ENCODE data around the gene CDCA4.

The CDCA4 gene

DNA sequence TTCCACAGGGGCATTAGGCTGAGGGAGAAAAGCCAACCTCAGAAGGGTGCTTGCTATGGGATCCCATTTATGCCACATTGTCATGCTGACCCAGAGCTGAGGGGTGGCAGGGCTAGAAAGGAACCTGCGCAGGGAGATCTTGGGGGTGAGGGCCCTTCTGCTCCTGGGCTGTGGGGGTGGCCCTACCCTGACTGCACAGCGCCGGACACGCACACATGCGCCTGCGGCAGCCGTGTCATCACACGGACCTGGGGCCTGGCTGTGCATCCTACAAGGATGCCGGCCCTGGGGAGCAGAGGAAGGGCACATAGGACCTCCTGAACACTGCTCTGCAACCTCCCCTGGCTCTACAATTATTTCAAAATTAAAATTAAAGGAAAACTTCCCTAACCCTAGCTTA, 6.9 kb downstream of the CDCA4 start:
- no peak overlapping the region for H3K4me3 ChIP-seq (ENCODE audit: low read depth, low read length)
- no peak for DNase-seq (ENCODE audit: low read depth)
- TF ChIP-seq, protein P1, sequence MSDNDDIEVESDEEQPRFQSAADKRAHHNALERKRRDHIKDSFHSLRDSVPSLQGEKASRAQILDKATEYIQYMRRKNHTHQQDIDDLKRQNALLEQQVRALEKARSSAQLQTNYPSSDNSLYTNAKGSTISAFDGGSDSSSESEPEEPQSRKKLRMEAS (IDR thresholded peaks at IDR 0.05; ENCODE audit: low read depth, low read length): no peak
- no peak for TF ChIP-seq MYC (IDR thresholded peaks at IDR 0.05; ENCODE audit: low read depth, low read length)

DNA sequence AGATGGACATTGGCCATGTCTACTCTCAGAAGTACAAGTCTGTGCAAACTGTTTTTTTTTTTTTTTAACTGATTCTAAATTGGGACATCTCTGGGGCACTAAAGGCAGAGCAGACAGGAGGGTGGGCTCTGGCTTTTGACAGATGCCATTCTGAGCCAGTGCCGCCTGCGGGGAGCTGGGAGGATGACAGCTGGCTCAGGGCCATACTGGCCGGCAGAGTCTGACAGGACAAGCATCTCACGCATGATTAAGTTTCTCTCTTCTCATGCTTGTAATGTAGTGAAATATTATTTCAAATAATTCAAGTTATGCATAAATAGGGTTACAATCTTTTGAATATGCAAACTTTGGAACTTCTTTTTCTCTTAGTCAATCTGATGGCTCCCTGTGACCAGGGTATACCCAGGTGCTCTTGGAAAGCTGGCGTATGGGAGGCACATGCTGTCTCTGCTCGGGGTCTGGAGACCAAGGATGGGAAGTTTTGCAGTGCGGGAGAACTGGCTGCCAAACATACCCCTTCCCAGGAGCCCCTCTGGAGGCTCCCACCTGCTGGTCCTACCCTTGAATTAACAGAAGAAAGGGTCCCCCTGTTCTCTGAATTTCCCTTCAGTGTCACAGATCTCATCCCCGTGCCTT, 7.6 kb downstream of the CDCA4 start:
- no peak overlapping the region for H3K4me3 ChIP-seq (ENCODE audit: low read depth, low read length)
- DNase-seq (ENCODE audit: low read depth): no peak
- TF ChIP-seq, protein P2, sequence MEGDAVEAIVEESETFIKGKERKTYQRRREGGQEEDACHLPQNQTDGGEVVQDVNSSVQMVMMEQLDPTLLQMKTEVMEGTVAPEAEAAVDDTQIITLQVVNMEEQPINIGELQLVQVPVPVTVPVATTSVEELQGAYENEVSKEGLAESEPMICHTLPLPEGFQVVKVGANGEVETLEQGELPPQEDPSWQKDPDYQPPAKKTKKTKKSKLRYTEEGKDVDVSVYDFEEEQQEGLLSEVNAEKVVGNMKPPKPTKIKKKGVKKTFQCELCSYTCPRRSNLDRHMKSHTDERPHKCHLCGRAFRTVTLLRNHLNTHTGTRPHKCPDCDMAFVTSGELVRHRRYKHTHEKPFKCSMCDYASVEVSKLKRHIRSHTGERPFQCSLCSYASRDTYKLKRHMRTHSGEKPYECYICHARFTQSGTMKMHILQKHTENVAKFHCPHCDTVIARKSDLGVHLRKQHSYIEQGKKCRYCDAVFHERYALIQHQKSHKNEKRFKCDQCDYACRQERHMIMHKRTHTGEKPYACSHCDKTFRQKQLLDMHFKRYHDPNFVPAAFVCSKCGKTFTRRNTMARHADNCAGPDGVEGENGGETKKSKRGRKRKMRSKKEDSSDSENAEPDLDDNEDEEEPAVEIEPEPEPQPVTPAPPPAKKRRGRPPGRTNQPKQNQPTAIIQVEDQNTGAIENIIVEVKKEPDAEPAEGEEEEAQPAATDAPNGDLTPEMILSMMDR (IDR thresholded peaks at IDR 0.05; ENCODE audit: low read depth, low read length): no peak
- TF ChIP-seq, protein P1 (IDR thresholded peaks at IDR 0.05; ENCODE audit: low read depth, low read length): no peak
- TF ChIP-seq POLR2A (IDR thresholded peaks at IDR 0.05; ENCODE audit: extremely low read depth, insufficient read length): no peak
- TF ChIP-seq MYC (IDR thresholded peaks at IDR 0.05; ENCODE audit: low read depth, low read length): no peak

DNA sequence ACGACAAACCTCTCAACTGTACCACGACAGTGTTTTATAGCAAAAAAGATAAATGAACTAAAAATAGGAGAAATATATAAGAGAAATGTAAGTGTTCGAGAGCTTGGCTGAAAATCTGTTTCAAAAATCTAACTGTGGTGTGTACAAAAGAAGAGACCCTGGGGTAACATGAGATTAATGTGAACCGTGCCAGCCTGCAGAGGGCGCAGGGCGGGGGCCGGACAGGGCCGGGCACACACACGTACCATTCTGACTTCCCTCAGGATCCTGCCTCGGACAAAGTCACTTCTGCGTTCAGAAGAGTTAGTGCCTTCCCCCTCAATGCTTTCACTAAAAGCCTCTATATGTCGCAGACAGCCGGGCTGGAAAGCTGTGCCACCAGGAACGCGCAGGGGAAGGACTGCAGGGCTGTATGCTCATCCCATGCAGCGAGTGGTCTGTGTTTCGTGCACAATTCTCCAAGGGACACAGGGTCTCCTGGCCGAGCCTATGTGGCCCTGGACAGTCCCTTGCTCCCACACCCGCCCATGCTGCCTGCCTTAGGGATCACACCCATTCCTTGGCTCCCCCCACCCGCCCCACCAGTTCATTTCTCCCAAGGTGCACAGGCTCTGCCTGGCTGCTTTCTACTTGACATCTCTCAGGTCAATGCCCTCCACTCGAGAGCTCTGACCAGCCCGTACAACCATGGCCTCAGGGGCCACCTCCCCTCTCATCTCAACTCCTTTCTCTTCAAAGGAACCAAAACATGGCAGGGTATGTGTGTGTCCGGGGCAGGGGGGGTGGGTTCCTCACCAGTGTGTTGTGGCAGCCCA, 8.5 kb downstream of the CDCA4 start:
- TF ChIP-seq, protein P2 (IDR thresholded peaks at IDR 0.05; ENCODE audit: low read depth, low read length): no peak
- TF ChIP-seq MYC (IDR thresholded peaks at IDR 0.05; ENCODE audit: low read depth, low read length) (no peak), POLR2A (IDR thresholded peaks at IDR 0.05; ENCODE audit: extremely low read depth, insufficient read length) (no peak)
- TF ChIP-seq, protein P1 (IDR thresholded peaks at IDR 0.05; ENCODE audit: low read depth, low read length): no peak
- DNase-seq (ENCODE audit: low read depth): no peak
- H3K4me3 ChIP-seq (ENCODE audit: low read depth, low read length): no peak overlapping the region

DNA sequence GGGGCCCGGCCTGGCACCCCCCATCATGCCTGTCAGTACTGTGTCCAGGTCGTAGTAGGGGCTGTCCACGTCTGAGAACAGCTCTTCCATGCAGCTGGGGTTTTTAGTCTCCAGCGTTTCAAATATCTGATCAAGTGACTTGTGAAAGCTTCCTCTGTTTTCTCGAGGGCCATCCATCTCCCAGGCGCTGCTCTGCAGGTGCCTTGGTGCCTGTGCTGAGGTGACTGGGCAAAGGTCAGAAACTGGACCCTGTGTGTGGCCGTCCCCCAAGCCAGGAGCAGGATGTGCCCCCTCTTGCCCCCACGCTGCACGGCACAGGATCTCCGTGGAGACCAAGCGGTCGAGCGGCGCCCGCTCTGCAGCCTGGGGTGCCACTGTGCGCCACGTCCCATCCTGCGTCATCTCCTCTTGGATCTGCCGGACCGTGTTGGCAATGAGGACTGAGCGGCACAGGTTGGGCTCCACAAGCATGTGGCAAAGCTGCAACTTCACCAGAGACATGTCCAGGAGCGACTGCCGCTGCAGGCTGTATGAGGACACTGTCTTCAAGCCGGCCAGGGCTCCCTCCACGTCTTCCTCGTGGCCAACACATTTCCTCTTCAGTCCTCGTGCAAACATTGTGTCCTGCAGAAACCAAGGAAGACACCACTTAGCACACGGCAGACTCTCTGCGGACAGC, 9.4 kb downstream of the CDCA4 start:
- DNase-seq (ENCODE audit: low read depth): no peak
- TF ChIP-seq, protein P1 (IDR thresholded peaks at IDR 0.05; ENCODE audit: low read depth, low read length): no peak
- TF ChIP-seq, protein P2 (IDR thresholded peaks at IDR 0.05; ENCODE audit: low read depth, low read length): no peak
- TF ChIP-seq MYC (IDR thresholded peaks at IDR 0.05; ENCODE audit: low read depth, low read length): no peak
- TF ChIP-seq POLR2A (IDR thresholded peaks at IDR 0.05; ENCODE audit: extremely low read depth, insufficient read length): no peak

DNA sequence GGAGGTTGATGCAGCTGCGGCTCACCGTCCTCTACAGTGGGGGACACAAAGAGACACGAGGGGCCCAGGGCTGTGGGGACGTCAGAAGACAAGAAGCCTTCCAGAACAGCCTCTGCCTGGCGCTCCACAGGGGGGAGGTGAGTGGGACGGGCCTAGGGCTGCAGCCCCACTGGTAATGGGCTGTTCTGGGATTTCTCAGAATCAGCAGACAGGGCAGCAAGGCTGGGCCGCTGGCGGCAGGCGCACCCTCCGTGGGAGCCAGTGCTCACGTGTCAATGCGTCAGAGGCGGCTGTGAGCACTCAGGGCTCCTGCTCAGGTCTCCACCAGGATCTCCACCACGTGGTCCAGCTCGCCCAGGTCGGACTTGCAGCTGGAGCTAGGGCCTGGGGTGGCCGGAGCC, 10.0 kb downstream of the CDCA4 start:
- DNase-seq (ENCODE audit: low read depth): no peak
- H3K4me3 ChIP-seq (ENCODE audit: low read depth, low read length): no peak overlapping the region
- TF ChIP-seq MYC (IDR thresholded peaks at IDR 0.05; ENCODE audit: low read depth, low read length) (no peak), POLR2A (IDR thresholded peaks at IDR 0.05; ENCODE audit: extremely low read depth, insufficient read length) (no peak)
- TF ChIP-seq, protein P1 (IDR thresholded peaks at IDR 0.05; ENCODE audit: low read depth, low read length): no peak
- TF ChIP-seq, protein P2 (IDR thresholded peaks at IDR 0.05; ENCODE audit: low read depth, low read length): no peak

More for the DNA sequence above, 9.4 kb downstream of the CDCA4 start:
- H3K4me3 ChIP-seq (ENCODE audit: low read depth, low read length): no peak overlapping the region

Measured in NB4 (cell line).